Vagina (tissue), 2 donors: Measurements from ENCODE around the gene HMX1. TPM values are rescaled to one million over a fixed set of nuclear protein-coding genes. Genes with fewer than 3 reads are reported as not detected.

ENCODE experiments used
- DNase-seq, 2 donors: peaks; one replicate each; pipeline ENCODE4 v3.0.0-alpha.2; 2017; ENCODE audit errors: extremely low spot score in 2 of 2
- H3K27ac ChIP-seq: fragments of 200-600 bp; sonication (generic); one replicate; pipeline ENCODE4 v1.5.1; 2019
- H3K27me3 ChIP-seq: fragments of 200-600 bp; sonication (generic); one replicate; pipeline ENCODE4 v1.5.1; 2019
- H3K36me3 ChIP-seq, 2 donors: fragments of 200-600 bp; sonication (generic); one replicate each; pipeline ENCODE4 v1.5.1; 2017 to 2019
- H3K4me1 ChIP-seq: fragments of 200-600 bp; sonication (generic); one replicate; pipeline ENCODE4 v1.5.1; 2019
- H3K4me3 ChIP-seq, 2 donors: fragments of 200-600 bp; sonication (generic); 1 replicate in 1 of 2; 2 replicates in 1 of 2; pipeline ENCODE4 v1.5.1; 2016 to 2019
- H3K9me3 ChIP-seq: fragments of 200-600 bp; sonication (generic); one replicate; pipeline ENCODE4 v1.5.1; 2019
- POLR2A ChIP-seq, 2 donors: fragments of 450-650 bp; IDR thresholded peaks; one replicate each; pipeline ENCODE4 v1.6.1; 2017; ENCODE audit warnings: antibody characterized with exemption in 2 of 2, mild to moderate bottlenecking in 2 of 2, moderate library complexity in 2 of 2
- POLR2AphosphoS5 ChIP-seq, 2 donors: sonication (generic); formaldehyde crosslinking; IDR thresholded peaks; one replicate each; pipeline ENCODE4 v1.9.0; 2017; ENCODE audit warnings: antibody characterized with exemption in 2 of 2, mild to moderate bottlenecking in 2 of 2, low read depth in 1 of 2; ENCODE audit not compliant: insufficient read depth in 1 of 2
- intact Hi-C: fragments of 100-400 bp; cut with DNase I; formaldehyde crosslinking; loops from one replicate; pipeline ENCODE4 v1.15.1; 2023
- total RNA-seq: library from RNA; depleted of rRNA; stranded (reverse); fragments of >200 nt; gene quantifications from one replicate; pipeline ENCODE4 v1.2.3, GENCODE V29; 2016
- TF ChIP-seq, protein P1 (sequence below), 3 experiments: fragments of 450-650 bp in 2 of 3; fragments of 200-600 bp in 1 of 3; sonication (generic) in 1 of 3; IDR thresholded peaks; one replicate each; pipeline ENCODE4 v1.5.1; 2017 to 2019; ENCODE audit warnings: antibody characterized with exemption in 3 of 3, mild to moderate bottlenecking in 2 of 3, moderate library complexity in 2 of 3

Gene HMX1
- total RNA-seq, 1 donor from 2014 or later = not detected

DNA sequence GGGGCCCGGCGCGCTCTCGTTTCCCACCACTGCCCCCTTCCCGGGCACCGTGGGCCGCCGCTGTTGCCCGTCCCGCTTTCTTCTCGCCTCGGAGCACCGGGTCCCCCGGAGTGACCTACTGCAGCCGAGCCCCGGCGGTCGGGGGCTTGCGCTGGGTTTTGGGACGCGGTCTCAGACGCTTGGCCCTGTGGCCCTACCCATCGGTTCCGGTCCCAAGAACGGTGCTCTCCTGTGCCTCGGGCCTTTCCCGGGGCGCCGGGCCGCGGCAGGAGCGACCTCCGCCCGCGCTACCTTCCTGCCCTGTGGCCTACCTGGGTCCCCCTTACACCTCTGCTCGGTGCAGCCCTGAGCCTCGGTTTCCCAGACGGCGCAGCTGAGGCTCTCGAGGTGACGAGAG is 21.6 kb upstream of the HMX1 start:
- Histone ChIP-seq H3K4me3 (no peak overlapping the region), H3K36me3 (no peaks in the 10 kb centered on the region), H3K27me3 (peaks cover 12% of the 10 kb centered on the region), H3K4me1 (peaks cover 7% of the 10 kb centered on the region), H3K27ac (no peak overlapping the region), H3K9me3 (no peaks in the 10 kb centered on the region)
- DNase-seq = no peak
- no peak for TF ChIP-seq POLR2AphosphoS5 (IDR thresholded peaks at IDR 0.05; ENCODE audit: insufficient read depth in 1 of 2, low read depth in 1 of 2)
- TF ChIP-seq, protein P1, sequence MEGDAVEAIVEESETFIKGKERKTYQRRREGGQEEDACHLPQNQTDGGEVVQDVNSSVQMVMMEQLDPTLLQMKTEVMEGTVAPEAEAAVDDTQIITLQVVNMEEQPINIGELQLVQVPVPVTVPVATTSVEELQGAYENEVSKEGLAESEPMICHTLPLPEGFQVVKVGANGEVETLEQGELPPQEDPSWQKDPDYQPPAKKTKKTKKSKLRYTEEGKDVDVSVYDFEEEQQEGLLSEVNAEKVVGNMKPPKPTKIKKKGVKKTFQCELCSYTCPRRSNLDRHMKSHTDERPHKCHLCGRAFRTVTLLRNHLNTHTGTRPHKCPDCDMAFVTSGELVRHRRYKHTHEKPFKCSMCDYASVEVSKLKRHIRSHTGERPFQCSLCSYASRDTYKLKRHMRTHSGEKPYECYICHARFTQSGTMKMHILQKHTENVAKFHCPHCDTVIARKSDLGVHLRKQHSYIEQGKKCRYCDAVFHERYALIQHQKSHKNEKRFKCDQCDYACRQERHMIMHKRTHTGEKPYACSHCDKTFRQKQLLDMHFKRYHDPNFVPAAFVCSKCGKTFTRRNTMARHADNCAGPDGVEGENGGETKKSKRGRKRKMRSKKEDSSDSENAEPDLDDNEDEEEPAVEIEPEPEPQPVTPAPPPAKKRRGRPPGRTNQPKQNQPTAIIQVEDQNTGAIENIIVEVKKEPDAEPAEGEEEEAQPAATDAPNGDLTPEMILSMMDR (IDR thresholded peaks at IDR 0.05) = no peak
- TF ChIP-seq POLR2A (IDR thresholded peaks at IDR 0.05) = no peak
- intact Hi-C loops = no loop called here

DNA sequence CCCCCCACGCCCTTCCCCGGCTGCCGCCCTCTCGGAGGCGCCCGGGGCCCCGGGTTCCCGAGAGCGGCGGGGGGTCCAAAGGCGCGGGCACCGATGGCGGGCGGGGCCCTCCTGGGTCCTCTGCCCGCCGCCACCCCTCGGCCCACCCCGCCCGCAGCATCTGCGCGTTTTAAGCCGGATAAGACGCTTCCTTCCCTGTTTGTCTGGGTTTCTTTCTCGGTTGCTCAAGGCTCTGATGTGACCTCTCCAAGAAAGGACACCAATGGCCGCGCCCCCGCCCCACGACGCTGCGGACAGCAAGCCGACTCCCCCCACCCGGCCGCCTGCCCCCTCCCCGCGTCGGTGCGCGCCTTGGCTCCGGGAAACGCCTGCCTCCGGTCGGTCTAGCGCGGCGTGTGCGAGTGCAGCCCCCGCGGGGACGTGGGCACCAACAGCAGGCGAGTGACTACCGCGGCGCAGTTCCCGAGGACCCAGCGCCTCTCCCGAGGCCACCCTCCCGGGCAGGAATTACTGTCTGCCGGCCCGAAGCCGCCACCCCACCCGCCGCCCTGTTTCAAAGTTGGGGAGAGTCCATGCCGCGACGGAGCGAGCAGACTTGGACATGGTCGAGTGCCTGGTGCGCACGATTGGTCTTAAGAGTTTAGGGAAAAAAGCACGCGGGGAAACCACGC is 21.1 kb upstream of the HMX1 start:
- intact Hi-C loops = no loop called here
- Histone ChIP-seq H3K27me3 (peaks cover 12% of the 10 kb centered on the region), H3K4me3 (no peak overlapping the region), H3K4me1 (peaks cover 7% of the 10 kb centered on the region), H3K27ac (no peak overlapping the region), H3K36me3 (no peaks in the 10 kb centered on the region), H3K9me3 (no peaks in the 10 kb centered on the region)
- TF ChIP-seq, protein P1 (IDR thresholded peaks at IDR 0.05) = no peak
- no peak for TF ChIP-seq POLR2A (IDR thresholded peaks at IDR 0.05)
- TF ChIP-seq POLR2AphosphoS5 (IDR thresholded peaks at IDR 0.05; ENCODE audit: insufficient read depth in 1 of 2, low read depth in 1 of 2) = no peak
- no peak for DNase-seq

DNA sequence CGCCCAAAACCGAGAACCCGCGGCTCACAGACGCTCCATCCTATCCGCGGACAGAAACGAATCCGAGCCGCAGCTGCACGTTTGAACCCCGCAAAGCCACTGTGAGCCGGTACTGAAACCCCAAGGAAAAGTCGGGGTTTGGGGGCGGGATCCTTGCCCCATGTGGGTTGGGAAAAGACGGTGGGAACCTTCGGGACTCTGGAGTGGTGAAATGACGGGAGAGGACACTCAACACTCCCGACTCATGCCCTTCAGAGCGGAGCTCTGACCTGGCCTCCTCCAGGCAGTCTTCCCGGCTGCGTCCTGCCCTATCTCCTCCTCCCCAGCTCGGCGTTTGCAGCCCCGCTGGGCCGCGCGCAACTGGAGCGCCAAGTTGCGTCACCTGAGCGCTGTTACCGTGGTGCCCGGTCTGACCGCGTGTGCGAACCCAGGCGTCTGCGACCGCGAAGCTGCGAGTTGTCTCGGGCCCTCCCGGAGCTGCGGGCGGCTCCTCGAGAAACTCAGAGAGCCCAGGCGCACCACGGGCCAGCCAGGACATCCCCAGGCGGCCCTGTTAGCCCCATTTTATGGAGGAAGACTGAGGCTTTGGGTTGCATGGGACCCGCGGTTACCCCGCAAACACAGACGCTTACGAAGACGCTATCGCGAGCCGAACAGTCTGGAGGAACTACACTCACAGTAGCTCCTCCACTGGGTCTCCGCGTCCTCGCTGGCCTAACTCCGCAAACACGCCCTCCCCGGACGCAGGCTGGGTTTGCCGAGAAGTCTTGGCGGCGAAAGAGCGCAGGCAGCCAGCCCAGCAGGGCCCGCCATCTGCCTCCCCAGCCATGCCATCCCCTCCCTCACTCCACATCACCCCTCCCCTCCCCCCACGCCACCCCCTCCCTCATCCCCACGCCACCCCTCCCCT is 20.3 kb upstream of the HMX1 start:
- intact Hi-C loops = no loop called here
- H3K36me3 ChIP-seq = no peaks in the 10 kb centered on the region
- peaks cover 12% of the 10 kb centered on the region for H3K27me3 ChIP-seq
- no peaks in the 10 kb centered on the region for H3K9me3 ChIP-seq
- peaks cover 7% of the 10 kb centered on the region for H3K4me1 ChIP-seq
- H3K4me3 ChIP-seq = no peak overlapping the region
- H3K27ac ChIP-seq = no peak overlapping the region
- no peak for DNase-seq
- no peak for TF ChIP-seq POLR2AphosphoS5 (IDR thresholded peaks at IDR 0.05; ENCODE audit: insufficient read depth in 1 of 2, low read depth in 1 of 2)
- TF ChIP-seq, protein P1 (IDR thresholded peaks at IDR 0.05) = no peak
- no peak for TF ChIP-seq POLR2A (IDR thresholded peaks at IDR 0.05)

DNA sequence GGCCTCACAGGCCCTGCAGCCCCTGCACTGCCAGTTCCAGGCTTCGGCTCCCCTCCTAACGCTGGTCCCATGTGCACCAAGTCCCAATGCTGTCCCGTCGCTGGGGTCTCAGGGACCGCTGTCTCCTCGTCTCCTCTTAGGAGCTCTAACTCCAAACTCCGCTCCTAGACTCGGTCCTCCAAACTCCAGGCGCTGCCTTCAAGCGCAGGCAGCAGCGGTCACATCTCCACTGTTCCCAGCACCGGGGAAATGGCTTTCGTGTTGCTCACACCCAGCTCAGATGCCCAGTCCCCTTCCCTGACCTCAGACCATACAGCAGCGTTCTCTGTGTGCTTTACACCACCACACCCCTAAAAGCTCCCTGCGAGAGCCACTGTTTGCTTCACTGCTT is 19.6 kb upstream of the HMX1 start:
- no peak for DNase-seq
- Histone ChIP-seq H3K27ac (no peak overlapping the region), H3K4me3 (no peak overlapping the region), H3K4me1 (peaks cover 7% of the 10 kb centered on the region), H3K27me3 (peaks cover 12% of the 10 kb centered on the region), H3K9me3 (no peaks in the 10 kb centered on the region), H3K36me3 (no peaks in the 10 kb centered on the region)
- intact Hi-C loops = no loop called here
- TF ChIP-seq, protein P1 (IDR thresholded peaks at IDR 0.05) = no peak
- TF ChIP-seq POLR2AphosphoS5 (IDR thresholded peaks at IDR 0.05; ENCODE audit: insufficient read depth in 1 of 2, low read depth in 1 of 2) (no peak), POLR2A (IDR thresholded peaks at IDR 0.05) (no peak)

DNA sequence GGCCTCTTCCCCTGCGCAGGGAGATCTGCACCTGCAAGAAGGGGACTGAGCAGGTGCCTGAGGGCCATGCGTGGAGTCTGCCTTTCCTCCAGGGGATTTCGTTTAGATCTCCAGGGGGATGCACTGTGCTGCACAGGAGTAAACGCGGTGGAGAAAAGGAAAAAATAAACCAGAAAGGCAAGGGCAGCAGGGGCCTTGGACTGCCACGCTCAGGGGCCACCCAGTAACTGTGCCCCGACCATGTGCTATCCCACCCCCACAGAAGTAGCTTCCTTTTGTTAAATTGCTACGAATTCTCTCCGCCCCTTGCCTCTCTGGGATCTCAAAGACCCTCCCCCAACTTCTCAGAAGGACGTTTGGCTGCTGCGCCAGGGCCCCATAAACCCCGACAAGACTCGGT is 17.2 kb upstream of the HMX1 start:
- no peaks in the 10 kb centered on the region for H3K9me3 ChIP-seq
- intact Hi-C loops = no loop called here
- peaks cover 3% of the 10 kb centered on the region for H3K27me3 ChIP-seq
- peaks cover 6% of the 10 kb centered on the region for H3K4me1 ChIP-seq
- DNase-seq = no peak
- H3K27ac ChIP-seq = no peak overlapping the region
- no peaks in the 10 kb centered on the region for H3K36me3 ChIP-seq
- TF ChIP-seq, protein P1 (IDR thresholded peaks at IDR 0.05) = no peak
- TF ChIP-seq POLR2A (IDR thresholded peaks at IDR 0.05) (no peak), POLR2AphosphoS5 (IDR thresholded peaks at IDR 0.05; ENCODE audit: insufficient read depth in 1 of 2, low read depth in 1 of 2) (no peak)
- no peak overlapping the region for H3K4me3 ChIP-seq
